Cardiac muscle cell (in vitro differentiated cells and primary cell): ENCODE measurements around the gene RNASE13. TPM values are rescaled to one million over a fixed set of nuclear protein-coding genes. Genes with fewer than 3 reads are reported as not detected.
A peak's percentile ranks its signal among the peaks of the same experiment; 100 is the strongest.
"Not testable (repeated sequence)": the region's sequence is repeated elsewhere in the genome, so short reads cannot be mapped to it uniquely, and the experiment has no call there.

Source experiments
- DNase-seq, 2 donors: peaks; one replicate each; pipeline versions ENCODE4 v3.0.0 to v3.0.0-alpha.2; 2010 to 2017; ENCODE audit warnings: low read depth in 1 of 2, low spot score in 1 of 2
- H3K27ac ChIP-seq: fragments of 200-600 bp; sonication (generic); 2 replicates; pipeline ENCODE4 v1.5.1; 2016
- H3K27me3 ChIP-seq: fragments of 200-600 bp; sonication (generic); 2 replicates; pipeline ENCODE4 v1.6.0; 2016; ENCODE audit warnings: control low read depth
- H3K36me3 ChIP-seq: fragments of 200-600 bp; sonication (generic); 2 replicates; pipeline ENCODE4 v1.5.1; 2016; ENCODE audit warnings: control low read depth
- H3K4me1 ChIP-seq: fragments of 200-600 bp; sonication (generic); 2 replicates; pipeline ENCODE4 v1.8.1; 2017; ENCODE audit warnings: low read depth, mild to moderate bottlenecking, mixed run types
- H3K4me3 ChIP-seq: fragments of 200-600 bp; sonication (generic); 2 replicates; pipeline ENCODE4 v1.5.1; 2016; ENCODE audit warnings: mild to moderate bottlenecking
- H3K9me3 ChIP-seq: fragments of 200-600 bp; sonication (generic); 2 replicates; pipeline ENCODE4 v1.5.1; 2017; ENCODE audit warnings: low read depth, mild to moderate bottlenecking, control low read depth
- polyA plus RNA-seq: library from polyadenylated mRNA; unstranded; fragments of >200 nt; fragmentation: Nextera tagmentation; extraction: Ambion mirVana; gene quantifications from 2 replicates; pipeline ENCODE4 v1.2.1, GENCODE V29; 2016
- total RNA-seq: library from RNA; depleted of rRNA; stranded (reverse); fragments of >200 nt; gene quantifications from 2 replicates; pipeline ENCODE4 v1.2.3, GENCODE V29; 2016
- TF ChIP-seq, protein P1 (sequence below): IDR thresholded peaks from 2 replicates; pipeline ENCODE4 v1.5.1; 2012; ENCODE audit warnings: low read depth, mild to moderate bottlenecking, low read length

Gene RNASE13
- total and polyA plus RNA-seq, 2 experiments from 2014 or later, result not detected

DNA sequence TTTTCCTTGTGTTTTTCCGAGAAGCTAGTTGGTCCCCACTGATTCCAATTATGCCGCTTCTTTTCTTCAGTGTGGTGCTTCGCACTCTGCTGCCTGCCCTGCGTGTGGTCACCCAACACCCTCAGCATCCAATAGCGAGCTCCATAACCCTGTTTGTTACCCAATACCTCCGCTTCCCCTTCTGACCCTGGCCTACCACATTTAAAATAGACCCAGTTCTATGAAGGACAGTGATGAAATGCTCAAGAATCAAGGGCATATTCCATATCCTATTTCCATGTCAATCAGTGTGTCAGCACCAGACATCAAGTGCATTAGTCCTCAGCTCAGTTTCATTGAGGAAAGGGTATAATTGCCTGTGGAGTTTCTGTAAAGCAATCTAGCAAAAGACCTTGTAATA, 19.3 kb downstream of the RNASE13 start:
- TF ChIP-seq, protein P1, sequence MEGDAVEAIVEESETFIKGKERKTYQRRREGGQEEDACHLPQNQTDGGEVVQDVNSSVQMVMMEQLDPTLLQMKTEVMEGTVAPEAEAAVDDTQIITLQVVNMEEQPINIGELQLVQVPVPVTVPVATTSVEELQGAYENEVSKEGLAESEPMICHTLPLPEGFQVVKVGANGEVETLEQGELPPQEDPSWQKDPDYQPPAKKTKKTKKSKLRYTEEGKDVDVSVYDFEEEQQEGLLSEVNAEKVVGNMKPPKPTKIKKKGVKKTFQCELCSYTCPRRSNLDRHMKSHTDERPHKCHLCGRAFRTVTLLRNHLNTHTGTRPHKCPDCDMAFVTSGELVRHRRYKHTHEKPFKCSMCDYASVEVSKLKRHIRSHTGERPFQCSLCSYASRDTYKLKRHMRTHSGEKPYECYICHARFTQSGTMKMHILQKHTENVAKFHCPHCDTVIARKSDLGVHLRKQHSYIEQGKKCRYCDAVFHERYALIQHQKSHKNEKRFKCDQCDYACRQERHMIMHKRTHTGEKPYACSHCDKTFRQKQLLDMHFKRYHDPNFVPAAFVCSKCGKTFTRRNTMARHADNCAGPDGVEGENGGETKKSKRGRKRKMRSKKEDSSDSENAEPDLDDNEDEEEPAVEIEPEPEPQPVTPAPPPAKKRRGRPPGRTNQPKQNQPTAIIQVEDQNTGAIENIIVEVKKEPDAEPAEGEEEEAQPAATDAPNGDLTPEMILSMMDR, result no peak
- H3K27me3 ChIP-seq, result no peaks in the 10 kb centered on the region
- H3K27ac ChIP-seq, result peak overlapping the region; percentile 57
- H3K36me3 ChIP-seq, result peaks cover 16% of the 10 kb centered on the region
- H3K4me3 ChIP-seq, result no peak overlapping the region
- H3K9me3 ChIP-seq, result no peaks in the 10 kb centered on the region
- peaks cover 12% of the 10 kb centered on the region for H3K4me1 ChIP-seq
- no peak for DNase-seq

DNA sequence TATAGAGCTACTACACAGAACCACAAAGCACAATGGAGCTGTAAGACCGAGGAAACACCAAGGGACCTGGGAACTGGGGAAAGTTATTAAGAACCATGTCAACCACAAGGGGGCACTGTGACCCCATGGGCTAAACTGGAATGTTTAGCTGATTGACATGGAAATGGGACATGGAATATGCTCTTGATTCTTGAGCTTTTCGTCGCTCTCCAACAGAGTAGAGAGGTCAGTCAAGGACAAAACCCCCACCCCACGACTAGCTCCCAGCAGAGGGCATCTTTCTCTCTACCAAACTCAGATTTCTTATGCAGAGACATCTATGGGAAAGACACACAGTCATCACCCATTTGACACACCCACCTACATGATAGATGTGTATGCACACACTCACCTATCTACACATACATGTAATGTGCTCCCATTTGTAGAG, 19.8 kb downstream of the RNASE13 start:
- TF ChIP-seq, protein P1, result peak; percentile 83
- peak; percentile 92 to 96 for DNase-seq
- peaks cover 12% of the 10 kb centered on the region for H3K4me1 ChIP-seq
- no peaks in the 10 kb centered on the region for H3K27me3 ChIP-seq
- peaks cover 16% of the 10 kb centered on the region for H3K36me3 ChIP-seq
- H3K4me3 ChIP-seq, result no peak overlapping the region
- no peaks in the 10 kb centered on the region for H3K9me3 ChIP-seq
- peak overlapping the region; percentile 57 for H3K27ac ChIP-seq

DNA sequence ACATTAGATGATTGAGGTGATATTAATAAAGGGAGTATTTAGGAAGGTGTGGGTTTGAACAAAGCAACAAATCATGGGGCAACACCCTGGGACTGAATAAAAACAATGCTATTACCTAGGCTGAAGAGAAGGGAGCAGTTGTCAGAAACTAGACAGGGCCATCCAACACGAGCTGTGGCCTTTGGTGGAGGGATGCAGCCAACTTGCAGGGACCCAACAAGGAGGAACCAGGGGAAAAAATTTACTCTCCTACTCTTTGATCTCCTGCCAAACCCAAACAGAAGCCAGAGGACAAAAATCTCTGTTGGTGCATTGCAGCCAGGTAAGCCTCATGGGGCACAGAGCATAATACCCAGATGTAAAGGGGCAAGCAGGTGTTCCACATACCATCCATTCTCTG, 23.5 kb downstream of the RNASE13 start:
- H3K9me3 ChIP-seq, result no peaks in the 10 kb centered on the region
- no peak for DNase-seq
- no peaks in the 10 kb centered on the region for H3K36me3 ChIP-seq
- TF ChIP-seq, protein P1, result no peak
- H3K4me1 ChIP-seq, result peaks cover 12% of the 10 kb centered on the region
- H3K27ac ChIP-seq, result no peak overlapping the region
- H3K4me3 ChIP-seq, result no peak overlapping the region
- no peaks in the 10 kb centered on the region for H3K27me3 ChIP-seq

DNA sequence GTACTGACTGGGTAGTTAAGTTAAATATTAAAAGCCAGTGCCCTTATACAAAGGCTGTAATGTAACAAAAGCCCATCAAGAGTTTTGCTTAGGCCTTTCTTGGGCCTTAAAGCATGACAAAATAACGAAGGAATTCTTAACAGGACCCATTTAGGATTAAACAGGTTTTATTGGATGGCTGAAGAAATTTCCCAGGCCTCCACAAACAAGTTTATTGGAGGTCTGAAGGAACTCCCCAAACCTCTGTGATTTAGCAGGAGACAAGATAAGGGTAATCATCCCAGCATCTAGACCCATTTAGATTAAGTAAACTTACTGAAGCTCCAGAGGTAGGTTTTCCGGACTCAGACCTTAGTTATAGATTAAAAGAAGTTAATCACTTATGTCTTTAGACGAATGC, 24.9 kb downstream of the RNASE13 start:
- H3K36me3 ChIP-seq, H3K4me3 ChIP-seq, H3K9me3 ChIP-seq, H3K27me3 ChIP-seq, DNase-seq, H3K27ac ChIP-seq, H3K4me1 ChIP-seq: not testable (repeated sequence)

DNA sequence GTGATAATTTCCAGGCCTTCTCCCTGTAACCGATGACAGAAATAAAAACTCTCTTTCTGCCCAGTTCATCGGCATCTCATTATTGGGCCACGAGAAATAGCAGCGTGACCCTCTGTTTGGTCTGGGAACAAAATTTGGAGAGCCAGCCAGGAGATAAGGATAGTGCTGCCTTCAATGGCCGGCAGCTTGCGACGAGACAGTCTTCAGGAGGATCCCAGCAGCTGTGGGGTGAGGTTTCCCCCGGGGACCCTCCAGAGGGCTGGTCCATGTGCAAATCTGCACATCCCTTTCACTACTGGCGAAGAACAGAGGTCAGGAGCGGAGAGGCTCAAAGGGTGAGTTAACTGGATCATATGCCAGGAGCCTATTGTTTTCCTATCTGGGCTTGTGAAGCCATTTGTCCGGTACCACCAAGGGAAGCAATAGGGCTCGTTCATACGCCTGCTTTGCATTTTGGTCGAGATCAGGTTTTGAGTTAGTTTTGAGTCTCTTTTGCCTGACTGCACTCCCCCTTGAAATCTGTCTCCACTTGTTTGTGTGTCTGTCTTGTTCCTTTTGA, 30.7 kb downstream of the RNASE13 start:
- no peak overlapping the region for H3K4me3 ChIP-seq
- peaks cover 10% of the 10 kb centered on the region for H3K4me1 ChIP-seq
- no peak overlapping the region for H3K27ac ChIP-seq
- no peaks in the 10 kb centered on the region for H3K36me3 ChIP-seq
- no peak for DNase-seq
- TF ChIP-seq, protein P1, result no peak
- H3K9me3 ChIP-seq, result no peaks in the 10 kb centered on the region
- H3K27me3 ChIP-seq, result no peaks in the 10 kb centered on the region

DNA sequence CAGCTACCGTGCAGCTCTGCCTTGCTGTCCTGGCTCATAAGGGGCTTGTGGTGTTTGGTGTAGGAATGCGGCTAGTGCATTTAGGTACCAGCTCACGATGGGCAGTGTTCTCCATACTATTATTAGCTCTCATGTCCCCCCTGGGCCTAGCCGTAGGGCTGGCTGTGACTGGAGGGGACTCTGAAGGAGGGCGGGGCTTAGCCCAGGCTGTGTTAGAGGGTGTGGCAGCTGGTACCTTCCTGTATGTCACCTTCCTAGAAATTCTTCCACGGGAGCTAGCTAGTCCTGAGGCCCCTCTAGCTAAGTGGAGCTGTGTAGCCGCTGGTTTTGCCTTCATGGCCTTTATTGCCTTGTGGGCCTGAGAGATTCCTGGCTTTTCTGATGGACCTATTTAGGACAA, 33.4 kb downstream of the RNASE13 start:
- H3K27me3 ChIP-seq, result no peaks in the 10 kb centered on the region
- peak in 1 of 2 donors; percentile 35 for DNase-seq
- H3K27ac ChIP-seq, result no peak overlapping the region
- TF ChIP-seq, protein P1, result no peak
- H3K36me3 ChIP-seq, result peaks cover 7% of the 10 kb centered on the region
- H3K4me3 ChIP-seq, result no peak overlapping the region
- peaks cover 10% of the 10 kb centered on the region for H3K4me1 ChIP-seq
- no peaks in the 10 kb centered on the region for H3K9me3 ChIP-seq
